Measurements from ENCODE around the gene TMEM131. TPM values are rescaled to one million over a fixed set of nuclear protein-coding genes. Genes with fewer than 3 reads are reported as not detected.
A peak's percentile ranks its signal among the peaks of the same experiment; 100 is the strongest.
"Not testable (repeated sequence)": the region's sequence is repeated elsewhere in the genome, so short reads cannot be mapped to it uniquely, and the experiment has no call there.

The TMEM131 gene
- 24.2 TPM for polyA plus RNA-seq (2013, experiment 1 of 2)
- 25.7 TPM for polyA plus RNA-seq (2013, experiment 2 of 2)

GRCh38 chr2:97995734-97996624, at the start of gene TMEM131:
TSS of gene TMEM131 (minus strand) at chr2:97995948. CDS start at chr2:97995662, 286 bp downstream.
- no peaks in the 10 kb centered on the region for H3K36me3 ChIP-seq (ENCODE audit: control insufficient read depth, insufficient read depth, low read length)
- H3K4me3 ChIP-seq (ENCODE audit: extremely low read depth, insufficient read depth, low read length, poor library complexity, severe bottlenecking): peak within 1 kb of the TSS; percentile 84
- peak within 1 kb of the TSS; percentile 93 for H3K27ac ChIP-seq (ENCODE audit: low read depth, low read length, severe bottlenecking)
- peaks cover 3% of the 10 kb centered on the region for H3K4me1 ChIP-seq (ENCODE audit: control insufficient read depth, insufficient read depth, low read length, poor library complexity, severe bottlenecking)
- no peaks in the 10 kb centered on the region for H3K9me3 ChIP-seq (ENCODE audit: control insufficient read depth, low read length)
- 3% methylated on average over 73 to 75 of the region's 88 CpGs for WGBS, 2 experiments (ENCODE audit: insufficient coverage in 2 of 2)

GRCh38 chr2:98044730-98045129, 49.0 kb upstream of the TMEM131 start:
- H3K4me3 ChIP-seq (ENCODE audit: extremely low read depth, insufficient read depth, low read length, poor library complexity, severe bottlenecking); H3K27ac ChIP-seq (ENCODE audit: low read depth, low read length, severe bottlenecking); H3K4me1 ChIP-seq (ENCODE audit: control insufficient read depth, insufficient read depth, low read length, poor library complexity, severe bottlenecking); H3K36me3 ChIP-seq (ENCODE audit: control insufficient read depth, insufficient read depth, low read length); H3K9me3 ChIP-seq (ENCODE audit: control insufficient read depth, low read length): not testable (repeated sequence)
- 89 to 100% methylated on average over 1 of the region's 2 CpGs for WGBS, 2 experiments (ENCODE audit: insufficient coverage in 2 of 2)

GRCh38 chr2:98043101-98043500, 47.4 kb upstream of the TMEM131 start:
- 67% methylated on average over 1 of the region's 1 CpG; no CpG with 5 or more reads in 1 of the 2 experiments for WGBS, 2 experiments (ENCODE audit: insufficient coverage in 2 of 2)
- Histone ChIP-seq H3K9me3 (ENCODE audit: control insufficient read depth, low read length) (no peaks in the 10 kb centered on the region), H3K4me1 (ENCODE audit: control insufficient read depth, insufficient read depth, low read length, poor library complexity, severe bottlenecking) (no peaks in the 10 kb centered on the region), H3K4me3 (ENCODE audit: extremely low read depth, insufficient read depth, low read length, poor library complexity, severe bottlenecking) (no peak overlapping the region), H3K36me3 (ENCODE audit: control insufficient read depth, insufficient read depth, low read length) (no peaks in the 10 kb centered on the region), H3K27ac (ENCODE audit: low read depth, low read length, severe bottlenecking) (no peak overlapping the region)

- Histone ChIP-seq H3K4me1 (ENCODE audit: control insufficient read depth, insufficient read depth, low read length, poor library complexity, severe bottlenecking) (no peaks in the 10 kb centered on the region), H3K9me3 (ENCODE audit: control insufficient read depth, low read length) (no peaks in the 10 kb centered on the region), H3K27ac (ENCODE audit: low read depth, low read length, severe bottlenecking) (no peak overlapping the region), H3K36me3 (ENCODE audit: control insufficient read depth, insufficient read depth, low read length) (no peaks in the 10 kb centered on the region), H3K4me3 (ENCODE audit: extremely low read depth, insufficient read depth, low read length, poor library complexity, severe bottlenecking) (no peak overlapping the region)
- 91 to 94% methylated on average over 5 to 6 of the region's 8 CpGs for WGBS, 2 experiments (ENCODE audit: insufficient coverage in 2 of 2)
These were observed 44.7 kb upstream of the TMEM131 start for GRCh38 chr2:98040331-98040939.

GRCh38 chr2:98039085-98039756, 43.5 kb upstream of the TMEM131 start:
- Histone ChIP-seq H3K27ac (ENCODE audit: low read depth, low read length, severe bottlenecking) (no peak overlapping the region), H3K36me3 (ENCODE audit: control insufficient read depth, insufficient read depth, low read length) (no peaks in the 10 kb centered on the region), H3K9me3 (ENCODE audit: control insufficient read depth, low read length) (no peaks in the 10 kb centered on the region), H3K4me1 (ENCODE audit: control insufficient read depth, insufficient read depth, low read length, poor library complexity, severe bottlenecking) (no peaks in the 10 kb centered on the region), H3K4me3 (ENCODE audit: extremely low read depth, insufficient read depth, low read length, poor library complexity, severe bottlenecking) (no peak overlapping the region)
- 94 to 98% methylated on average over 11 to 12 of the region's 12 CpGs for WGBS, 2 experiments (ENCODE audit: insufficient coverage in 2 of 2)

- 61 to 75% methylated on average over 2 of the region's 2 CpGs for WGBS, 2 experiments (ENCODE audit: insufficient coverage in 2 of 2)
- Histone ChIP-seq H3K36me3 (ENCODE audit: control insufficient read depth, insufficient read depth, low read length) (no peaks in the 10 kb centered on the region), H3K4me1 (ENCODE audit: control insufficient read depth, insufficient read depth, low read length, poor library complexity, severe bottlenecking) (no peaks in the 10 kb centered on the region), H3K9me3 (ENCODE audit: control insufficient read depth, low read length) (no peaks in the 10 kb centered on the region), H3K27ac (ENCODE audit: low read depth, low read length, severe bottlenecking) (no peak overlapping the region), H3K4me3 (ENCODE audit: extremely low read depth, insufficient read depth, low read length, poor library complexity, severe bottlenecking) (no peak overlapping the region)
These were observed 42.1 kb upstream of the TMEM131 start for GRCh38 chr2:98037666-98038336.

GRCh38 chr2:98037206-98037605, 41.5 kb upstream of the TMEM131 start:
- no peak overlapping the region for H3K4me3 ChIP-seq (ENCODE audit: extremely low read depth, insufficient read depth, low read length, poor library complexity, severe bottlenecking)
- no peaks in the 10 kb centered on the region for H3K9me3 ChIP-seq (ENCODE audit: control insufficient read depth, low read length)
- H3K4me1 ChIP-seq (ENCODE audit: control insufficient read depth, insufficient read depth, low read length, poor library complexity, severe bottlenecking): no peaks in the 10 kb centered on the region
- H3K36me3 ChIP-seq (ENCODE audit: control insufficient read depth, insufficient read depth, low read length): no peaks in the 10 kb centered on the region
- H3K27ac ChIP-seq (ENCODE audit: low read depth, low read length, severe bottlenecking): no peak overlapping the region
- 72 to 89% methylated on average over 1 to 2 of the region's 2 CpGs for WGBS, 2 experiments (ENCODE audit: insufficient coverage in 2 of 2)

GRCh38 chr2:98036349-98037000, 40.7 kb upstream of the TMEM131 start:
- no peaks in the 10 kb centered on the region for H3K9me3 ChIP-seq (ENCODE audit: control insufficient read depth, low read length)
- 92 to 93% methylated on average over 3 to 8 of the region's 8 CpGs for WGBS, 2 experiments (ENCODE audit: insufficient coverage in 2 of 2)

GRCh38 chr2:98034745-98035144, 39.0 kb upstream of the TMEM131 start:
- H3K4me3 ChIP-seq (ENCODE audit: extremely low read depth, insufficient read depth, low read length, poor library complexity, severe bottlenecking): no peak overlapping the region
- H3K36me3 ChIP-seq (ENCODE audit: control insufficient read depth, insufficient read depth, low read length): no peaks in the 10 kb centered on the region
- WGBS, 2 experiments (ENCODE audit: insufficient coverage in 2 of 2): 73 to 89% methylated on average over 3 to 8 of the region's 14 CpGs
- no peak overlapping the region for H3K27ac ChIP-seq (ENCODE audit: low read depth, low read length, severe bottlenecking)
- no peaks in the 10 kb centered on the region for H3K4me1 ChIP-seq (ENCODE audit: control insufficient read depth, insufficient read depth, low read length, poor library complexity, severe bottlenecking)
- H3K9me3 ChIP-seq (ENCODE audit: control insufficient read depth, low read length): no peaks in the 10 kb centered on the region

More at GRCh38 chr2:98036349-98037000, 40.7 kb upstream of the TMEM131 start:
- H3K4me3 ChIP-seq (ENCODE audit: extremely low read depth, insufficient read depth, low read length, poor library complexity, severe bottlenecking): no peak overlapping the region
- H3K27ac ChIP-seq (ENCODE audit: low read depth, low read length, severe bottlenecking): no peak overlapping the region
- H3K4me1 ChIP-seq (ENCODE audit: control insufficient read depth, insufficient read depth, low read length, poor library complexity, severe bottlenecking): no peaks in the 10 kb centered on the region
- no peaks in the 10 kb centered on the region for H3K36me3 ChIP-seq (ENCODE audit: control insufficient read depth, insufficient read depth, low read length)

- Histone ChIP-seq H3K27ac (ENCODE audit: low read depth, low read length, severe bottlenecking) (no peak overlapping the region), H3K4me3 (ENCODE audit: extremely low read depth, insufficient read depth, low read length, poor library complexity, severe bottlenecking) (no peak overlapping the region), H3K4me1 (ENCODE audit: control insufficient read depth, insufficient read depth, low read length, poor library complexity, severe bottlenecking) (peaks cover 13% of the 10 kb centered on the region), H3K36me3 (ENCODE audit: control insufficient read depth, insufficient read depth, low read length) (no peaks in the 10 kb centered on the region), H3K9me3 (ENCODE audit: control insufficient read depth, low read length) (no peaks in the 10 kb centered on the region)
- 75 to 100% methylated on average over 1 of the region's 2 CpGs for whole genome bisulfite sequencing, 2 experiments (ENCODE audit: insufficient coverage in 2 of 2)
These were observed 36.3 kb upstream of the TMEM131 start for GRCh38 chr2:98032086-98032485.

Data from mesodermal cell (in vitro differentiated cells).